Measurements from ENCODE around the gene ATP11B.

Gene ATP11B

GRCh38 chr3:182914341-182914740 is 121.0 kb downstream of the ATP11B start:
- DNase-seq, result no peak

- no peak for DNase-seq
These were observed 123.8 kb downstream of the ATP11B start for GRCh38 chr3:182917134-182917533.

- no peak for DNase-seq
These were observed 126.6 kb downstream of the ATP11B start for GRCh38 chr3:182919866-182920357.

- DNase-seq, result no peak
These were observed 127.3 kb downstream of the ATP11B start for GRCh38 chr3:182920515-182921084.

GRCh38 chr3:182921665-182922355 is 128.5 kb downstream of the ATP11B start:
- DNase-seq, result no peak

GRCh38 chr3:182925330-182925943 is 132.1 kb downstream of the ATP11B start:
- DNase-seq, result no peak

- no peak for DNase-seq
These were observed 132.6 kb downstream of the ATP11B start for GRCh38 chr3:182925944-182926337.

- DNase-seq, result no peak
These were observed 142.5 kb downstream of the ATP11B start for GRCh38 chr3:182935803-182936202.

GRCh38 chr3:182936239-182936917 is 143.1 kb downstream of the ATP11B start:
- no peak for DNase-seq

- no peak for DNase-seq
These were observed 143.6 kb downstream of the ATP11B start for GRCh38 chr3:182936918-182937285.

GRCh38 chr3:182937293-182938051 is 144.2 kb downstream of the ATP11B start:
- DNase-seq, result no peak

GRCh38 chr3:182940266-182940808 is 147.0 kb downstream of the ATP11B start:
- DNase-seq, result no peak

GRCh38 chr3:182941719-182942118 is 148.4 kb downstream of the ATP11B start:
- DNase-seq, result no peak

- DNase-seq, result no peak
These were observed 154.6 kb downstream of the ATP11B start for GRCh38 chr3:182947888-182948287.

GRCh38 chr3:182948305-182948704 is 155.0 kb downstream of the ATP11B start:
- no peak for DNase-seq

- no peak for DNase-seq
These were observed 156.4 kb downstream of the ATP11B start for GRCh38 chr3:182949688-182950087.

- DNase-seq, result no peak
These were observed 161.4 kb downstream of the ATP11B start for GRCh38 chr3:182954553-182955235.

GRCh38 chr3:182957226-182957625 is 163.9 kb downstream of the ATP11B start:
- DNase-seq, result no peak

- no peak for DNase-seq
These were observed 164.5 kb downstream of the ATP11B start for GRCh38 chr3:182957676-182958266.

- no peak for DNase-seq
These were observed 166.4 kb downstream of the ATP11B start for GRCh38 chr3:182959474-182960350.

- DNase-seq, result no peak
These were observed 168.9 kb downstream of the ATP11B start for GRCh38 chr3:182962166-182962565.
